GM12878 (cell line): ENCODE results near the gene A3GALT2.

ENCODE experiments used
- CTCF ChIP-seq, 3 experiments: IDR thresholded peaks in 2 of 3; conservative IDR thresholded peaks in 1 of 3; 2 replicates each; pipeline ENCODE4 v1.5.1; 2011; ENCODE audit warnings: low read depth in 3 of 3, low read length in 3 of 3, mild to moderate bottlenecking in 3 of 3, control low read depth in 2 of 3, moderate library complexity in 2 of 3, inconsistent platforms in 1 of 3, mixed read lengths in 1 of 3; ENCODE audit not compliant: control insufficient read depth in 2 of 3, insufficient read depth in 1 of 3; ENCODE audit errors: extremely low read depth in 1 of 3
- NFIC ChIP-seq: IDR thresholded peaks from 2 replicates; pipeline ENCODE4 v1.6.1; 2012; ENCODE audit warnings: low read depth, mild to moderate bottlenecking, inconsistent platforms, low read length, moderate library complexity

DNA sequence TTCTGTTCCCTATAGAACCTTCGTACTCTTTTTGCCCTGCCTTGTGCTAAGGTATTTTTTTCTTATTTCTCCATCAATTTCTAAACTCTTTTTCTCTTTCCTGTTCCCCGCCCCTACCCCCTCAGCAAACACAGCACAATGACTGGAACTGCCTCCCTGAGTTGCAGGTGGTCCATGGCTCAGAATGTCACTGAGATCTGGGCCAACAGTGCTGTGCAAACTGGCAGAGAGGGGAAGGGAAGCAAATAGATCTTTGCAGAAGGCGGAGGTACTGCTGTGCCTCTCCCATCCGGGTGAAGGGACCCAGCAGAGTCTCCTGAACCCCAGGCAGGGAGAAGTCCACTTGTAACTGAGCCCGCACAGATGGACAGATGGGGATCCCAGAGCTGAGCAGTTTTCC is 32.6 kb upstream of the A3GALT2 start:
- TF ChIP-seq CTCF (IDR thresholded peaks at IDR 0.05 in 2 of 3, conservative IDR thresholded peaks at IDR 0.05 in 1 of 3; ENCODE audit: control insufficient read depth in 2 of 3, extremely low read depth in 1 of 3, insufficient read depth in 1 of 3, low read depth in 3 of 3, low read length in 3 of 3), result no peak
- TF ChIP-seq NFIC, result no peak
